IMR-90 (cell line): ENCODE measurements around the gene SYT8. TPM values are rescaled to one million over a fixed set of nuclear protein-coding genes. Genes with fewer than 3 reads are reported as not detected.

Experiments
- ATAC-seq: fragments of 200-7000 bp; cut with Tn5 transposase; 2 replicates; pipeline ENCODE4 v1.9.1; 2020; ENCODE audit warnings: low read depth, mild to moderate bottlenecking, moderate library complexity
- BruUV-seq: library from RNA; stranded (reverse); fragments of 400-500 nt; replicated peaks from 2 replicates; lab custom pipeline; 2021; lab: Mats Ljungman, UMichigan
- CTCF ChIA-PET: fragments of 300-600 bp; formaldehyde crosslinking; extraction: SDS; loops from one replicate; lab custom pipeline; 2021; ENCODE audit warnings: antibody characterized with exemption; lab: Yijun Ruan, JAX
- POLR2A ChIA-PET: fragments of 300-600 bp; sonication (Branson Sonifier 250); formaldehyde crosslinking; loops from one replicate; lab custom pipeline; 2022; ENCODE audit warnings: antibody characterized with exemption; ENCODE audit not compliant: unreplicated experiment; lab: Charles Lee
- DNase-seq: peaks from one replicate; pipeline ENCODE4 v3.0.0; 2013
- H2AFZ ChIP-seq: replicated peaks from 2 replicates; pipeline ENCODE3; 2013; ENCODE audit warnings: low read length, mild to moderate bottlenecking; ENCODE audit not compliant: poor library complexity
- H2AK5ac ChIP-seq: 2 replicates; pipeline ENCODE4 v1.6.1; 2013; ENCODE audit warnings: low read depth, low read length, inconsistent platforms
- H2AK9ac ChIP-seq: replicated peaks from 2 replicates; pipeline ENCODE3; 2013; ENCODE audit warnings: mild to moderate bottlenecking, low read depth, low read length, moderate library complexity; ENCODE audit not compliant: poor library complexity
- H2BK120ac ChIP-seq: 2 replicates; pipeline ENCODE4 v1.6.1; 2013; ENCODE audit warnings: low read depth, low read length, inconsistent platforms
- H2BK15ac ChIP-seq: 3 replicates; pipeline ENCODE4 v1.6.1; 2013; ENCODE audit warnings: low read depth, low read length, inconsistent platforms
- H2BK20ac ChIP-seq: 2 replicates; pipeline ENCODE4 v1.6.1; 2013; ENCODE audit warnings: low read depth, mild to moderate bottlenecking, inconsistent platforms, low read length, moderate library complexity
- H2BK5ac ChIP-seq: 2 replicates; pipeline ENCODE4 v1.6.1; 2013; ENCODE audit warnings: mild to moderate bottlenecking, low read depth, low read length, inconsistent platforms; ENCODE audit not compliant: poor library complexity, severe bottlenecking
- H3K14ac ChIP-seq: replicated peaks from 2 replicates; pipeline ENCODE4 v1.6.1; 2013; ENCODE audit warnings: low read depth, low read length, inconsistent platforms
- H3K18ac ChIP-seq: 2 replicates; pipeline ENCODE4 v1.6.1; 2013; ENCODE audit warnings: low read depth, low read length, control low read depth
- H3K23ac ChIP-seq: 2 replicates; pipeline ENCODE4 v1.6.1; 2013; ENCODE audit warnings: low read depth, low read length, inconsistent platforms
- H3K27ac ChIP-seq: 2 replicates; pipeline ENCODE4 v1.5.1; 2013; ENCODE audit warnings: mild to moderate bottlenecking, control low read depth, low read length; ENCODE audit not compliant: insufficient read depth
- H3K27me3 ChIP-seq: 2 replicates; pipeline ENCODE4 v1.6.1; 2013; ENCODE audit warnings: low read length; ENCODE audit not compliant: control insufficient read depth, insufficient read depth
- H3K36me3 ChIP-seq: 2 replicates; pipeline ENCODE4 v1.6.1; 2013; ENCODE audit warnings: low read length, mixed read lengths; ENCODE audit not compliant: control insufficient read depth, insufficient read depth
- H3K4ac ChIP-seq: 2 replicates; pipeline ENCODE4 v1.6.1; 2013; ENCODE audit warnings: low read depth, low read length, inconsistent platforms
- H3K4me1 ChIP-seq: 2 replicates; pipeline ENCODE4 v1.6.1; 2013; ENCODE audit warnings: low read length, mixed read lengths; ENCODE audit not compliant: control insufficient read depth, insufficient read depth
- H3K4me2 ChIP-seq: 2 replicates; pipeline ENCODE4 v1.6.1; 2013; ENCODE audit warnings: low read depth, mild to moderate bottlenecking, control low read depth, low read length, moderate library complexity
- H3K4me3 ChIP-seq: 2 replicates; pipeline ENCODE4 v1.5.1; 2013; ENCODE audit warnings: low read depth, mild to moderate bottlenecking, control low read depth, low read length, moderate library complexity; ENCODE audit not compliant: insufficient read depth
- H3K56ac ChIP-seq: 2 replicates; pipeline ENCODE4 v1.6.1; 2013; ENCODE audit warnings: low read length, inconsistent platforms; ENCODE audit not compliant: insufficient read depth; ENCODE audit errors: extremely low read depth
- H3K79me1 ChIP-seq, 2 experiments: 2 replicates each; pipeline ENCODE4 v1.6.1; 2013; ENCODE audit warnings: low read length in 2 of 2, inconsistent platforms in 1 of 2, low read depth in 1 of 2
- H3K9ac ChIP-seq: 2 replicates; pipeline ENCODE4 v1.6.1; 2013; ENCODE audit warnings: low read depth, low read length, control low read depth
- H3K9me1 ChIP-seq: 2 replicates; pipeline ENCODE4 v1.6.1; 2013; ENCODE audit warnings: low read length, inconsistent platforms; ENCODE audit not compliant: insufficient read depth
- H3K9me3 ChIP-seq: 2 replicates; pipeline ENCODE4 v1.6.1; 2013; ENCODE audit warnings: low read length; ENCODE audit not compliant: control insufficient read depth, insufficient read depth
- H4K20me1 ChIP-seq: 2 replicates; pipeline ENCODE4 v1.6.1; 2013; ENCODE audit warnings: low read length, inconsistent platforms; ENCODE audit not compliant: insufficient read depth
- H4K5ac ChIP-seq: 2 replicates; pipeline ENCODE4 v1.6.1; 2013; ENCODE audit warnings: mild to moderate bottlenecking, low read depth, low read length, control low read depth
- H4K8ac ChIP-seq, 2 experiments: 2 replicates each; pipeline ENCODE4 v1.6.1; 2013; ENCODE audit warnings: low read depth in 2 of 2, low read length in 2 of 2, control low read depth in 1 of 2, inconsistent platforms in 1 of 2
- H4K91ac ChIP-seq: 2 replicates; pipeline ENCODE4 v1.6.1; 2013; ENCODE audit warnings: low read depth, low read length, inconsistent platforms; ENCODE audit not compliant: insufficient read depth
- USF2 ChIP-seq: fragments of 150-350 bp; IDR thresholded peaks from 2 replicates; pipeline ENCODE4 v1.6.1; 2017; ENCODE audit warnings: mild to moderate bottlenecking, antibody characterized with exemption, low read length, low read depth
- WGBS, 2 experiments: methylation state at CpG; one replicate each; pipeline versions ENCODE4 v1.1.5 to v1.1.7; 2013; ENCODE audit warnings: missing lambda C conversion rate in 2 of 2; ENCODE audit not compliant: insufficient read length in 1 of 2; ENCODE audit errors: extremely low coverage in 2 of 2; 5-methylcytosine and 5-hydroxymethylcytosine counted together
- dilution Hi-C: fragments of 300-500 bp; cut with HindIII; formaldehyde crosslinking; loops from one replicate; pipeline ENCODE4 v1.14.3; 2018; ENCODE audit warnings: low sequenced_read_pairs; ENCODE audit not compliant: unreplicated experiment
- in situ Hi-C: fragments of 300-500 bp; cut with MboI; formaldehyde crosslinking; loops from 3 replicates; pipeline ENCODE4 v1.14.3; 2019; ENCODE audit warnings: low sequenced_read_pairs, inconsistent platforms, mixed read lengths
- intact Hi-C: fragments of 100-400 bp; cut with micrococcal nuclease; formaldehyde crosslinking; loops from 2 replicates; pipeline ENCODE4 v1.10.0; 2022
- polyA plus RNA-seq, 3 experiments: library from polyadenylated mRNA; depleted of rRNA; stranded (reverse); fragments of >200 nt; gene quantifications; 2 replicates each; pipeline ENCODE4 v1.2.3, GENCODE V29; 2012; ENCODE audit warnings: low replicate concordance in 1 of 3
- total RNA-seq: library from RNA; depleted of rRNA; stranded (reverse); fragments of >200 nt; gene quantifications from 2 replicates; pipeline ENCODE4 v1.2.3, GENCODE V29; 2012

The SYT8 gene
- total and polyA plus RNA-seq, 2 of the 4 experiments (the other 2 are of a cell fraction) = not detected

DNA sequence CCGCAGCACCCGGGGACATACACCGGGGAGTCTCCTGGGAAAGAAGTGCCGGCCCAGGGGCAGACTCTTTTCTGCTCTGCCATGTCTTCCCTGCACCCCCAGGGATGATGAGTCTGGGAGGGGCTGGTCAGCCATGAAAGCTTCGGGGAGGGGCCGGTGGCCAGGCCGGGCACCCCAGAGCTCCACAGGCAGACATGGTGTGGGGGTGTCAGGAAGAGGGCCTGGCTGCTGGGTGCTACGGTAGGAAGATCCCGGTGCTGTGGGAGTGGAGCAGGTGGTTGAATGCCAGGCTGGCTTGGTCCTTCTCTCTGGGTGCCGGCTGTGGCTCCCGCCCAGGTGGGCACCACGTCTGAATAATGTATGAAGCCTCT is 35.5 kb downstream of the SYT8 start:
- H3K4me3 ChIP-seq = no peak overlapping the region
- H3K36me3 ChIP-seq = no peaks in the 10 kb centered on the region
- 100% methylated on average over 3 of the region's 12 CpGs; no CpG with 5 or more reads in 1 of the 2 experiments for WGBS, 2 experiments
- no peaks in the 10 kb centered on the region for H3K79me1 ChIP-seq
- H3K9ac ChIP-seq = no peak overlapping the region
- TF ChIP-seq USF2 = no peak
- H2AK5ac ChIP-seq = no peak overlapping the region
- H3K9me1 ChIP-seq = no peaks in the 10 kb centered on the region
- H3K9me3 ChIP-seq = no peaks in the 10 kb centered on the region
- no peak overlapping the region for H2BK120ac ChIP-seq
- no peak overlapping the region for H2BK5ac ChIP-seq
- dilution Hi-C loops (no loop called here), intact Hi-C loops (no loop called here), in situ Hi-C loops (no loop called here)
- H3K4ac ChIP-seq = no peak overlapping the region
- H3K27ac ChIP-seq = no peak overlapping the region
- H3K4me1 ChIP-seq = no peaks in the 10 kb centered on the region
- no peak overlapping the region for H3K18ac ChIP-seq
- H4K91ac ChIP-seq = no peak overlapping the region
- ChIA-PET CTCF (interaction anchor here (0.7 to 1.0 kb wide), 2 partner anchors 12 to 271 kb away, joined by 3 read pairs; no protein-coding TSS in a partner anchor), POLR2A (no interaction called here)
- no peak overlapping the region for H2AFZ ChIP-seq
- no TSS peak for BruUV-seq
- no peak overlapping the region for H2BK20ac ChIP-seq
- DNase-seq = no peak
- H3K23ac ChIP-seq = no peak overlapping the region
- no peaks in the 10 kb centered on the region for H4K20me1 ChIP-seq
- H2BK15ac ChIP-seq = no peak overlapping the region
- H4K5ac ChIP-seq = no peak overlapping the region
- H3K27me3 ChIP-seq = peaks cover 22% of the 10 kb centered on the region; the same call in 1 of the 2 replicates
- H3K56ac ChIP-seq = no peak overlapping the region
- no peak overlapping the region for H3K4me2 ChIP-seq
- H3K14ac ChIP-seq = no peak overlapping the region
- H2AK9ac ChIP-seq = no peak overlapping the region
- H4K8ac ChIP-seq = no peak overlapping the region
- no peak for ATAC-seq
